ENCODE measurements around the gene GREB1. TPM values are rescaled to one million over a fixed set of nuclear protein-coding genes. Genes with fewer than 3 reads are reported as not detected.

GREB1 gene
- total and polyA plus RNA-seq, 2 of the 13 experiments (the other 11 are each of a cell fraction or from before 2014, with no cell fraction given): 31.3 to 61.2 TPM

GRCh38 chr2:11533278-11534070 lies at the start of gene GREB1 (continued):
- peak; percentile 54; the same call in 1 of the 2 replicates for TF ChIP-seq HNF4G (IDR thresholded peaks at IDR 0.05; ENCODE audit: borderline replicate concordance, low read depth, low read length)
- TF ChIP-seq HNF4G (CRISPR knock-in tag; IDR thresholded peaks at IDR 0.05; ENCODE audit: borderline replicate concordance, low read depth): peak; percentile 79; the same call in 1 of the 2 replicates
- TF ChIP-seq NFRKB (IDR thresholded peaks at IDR 0.05): no peak
- no peak for TF ChIP-seq POLR2A (IDR thresholded peaks at IDR 0.05; ENCODE audit: insufficient read depth in 1 of 2, low read depth in 2 of 2, low read length in 2 of 2)
- peak; percentile 66 for TF ChIP-seq MED13 (CRISPR knock-in tag; IDR thresholded peaks at IDR 0.05)
- no peak for TF ChIP-seq REL (CRISPR knock-in tag; conservative IDR thresholded peaks at IDR 0.05)
- TF ChIP-seq ZNF687 (CRISPR knock-in tag; IDR thresholded peaks at IDR 0.05): peak; percentile 78
- no peak for TF ChIP-seq NFKB2 (CRISPR knock-in tag; IDR thresholded peaks at IDR 0.05; ENCODE audit: borderline replicate concordance)
- TF ChIP-seq, protein P1, sequence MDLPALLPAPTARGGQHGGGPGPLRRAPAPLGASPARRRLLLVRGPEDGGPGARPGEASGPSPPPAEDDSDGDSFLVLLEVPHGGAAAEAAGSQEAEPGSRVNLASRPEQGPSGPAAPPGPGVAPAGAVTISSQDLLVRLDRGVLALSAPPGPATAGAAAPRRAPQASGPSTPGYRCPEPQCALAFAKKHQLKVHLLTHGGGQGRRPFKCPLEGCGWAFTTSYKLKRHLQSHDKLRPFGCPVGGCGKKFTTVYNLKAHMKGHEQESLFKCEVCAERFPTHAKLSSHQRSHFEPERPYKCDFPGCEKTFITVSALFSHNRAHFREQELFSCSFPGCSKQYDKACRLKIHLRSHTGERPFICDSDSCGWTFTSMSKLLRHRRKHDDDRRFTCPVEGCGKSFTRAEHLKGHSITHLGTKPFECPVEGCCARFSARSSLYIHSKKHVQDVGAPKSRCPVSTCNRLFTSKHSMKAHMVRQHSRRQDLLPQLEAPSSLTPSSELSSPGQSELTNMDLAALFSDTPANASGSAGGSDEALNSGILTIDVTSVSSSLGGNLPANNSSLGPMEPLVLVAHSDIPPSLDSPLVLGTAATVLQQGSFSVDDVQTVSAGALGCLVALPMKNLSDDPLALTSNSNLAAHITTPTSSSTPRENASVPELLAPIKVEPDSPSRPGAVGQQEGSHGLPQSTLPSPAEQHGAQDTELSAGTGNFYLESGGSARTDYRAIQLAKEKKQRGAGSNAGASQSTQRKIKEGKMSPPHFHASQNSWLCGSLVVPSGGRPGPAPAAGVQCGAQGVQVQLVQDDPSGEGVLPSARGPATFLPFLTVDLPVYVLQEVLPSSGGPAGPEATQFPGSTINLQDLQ (CRISPR knock-in tag; IDR thresholded peaks at IDR 0.05): no peak
- TF ChIP-seq, protein P2, sequence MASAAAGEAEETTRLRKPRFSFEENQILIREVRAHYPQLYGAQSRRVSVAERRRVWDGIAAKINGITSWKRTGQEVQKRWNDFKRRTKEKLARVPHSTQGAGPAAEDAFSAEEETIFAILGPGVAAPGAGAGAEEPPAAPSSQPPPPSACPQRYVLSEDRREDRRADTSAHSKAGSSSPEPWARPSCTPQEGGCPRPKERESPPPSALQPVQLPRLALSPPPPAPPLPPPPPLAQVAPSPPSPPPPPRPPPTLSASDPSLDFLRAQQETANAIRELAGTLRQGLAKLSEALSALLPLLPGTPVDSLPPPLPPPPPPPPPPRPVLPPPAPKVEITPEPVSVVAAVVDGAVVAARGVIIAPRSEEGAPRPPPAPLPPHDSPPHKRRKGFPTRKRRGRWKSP (CRISPR knock-in tag; IDR thresholded peaks at IDR 0.05): no peak
- TF ChIP-seq TBL1XR1 (IDR thresholded peaks at IDR 0.05; ENCODE audit: borderline replicate concordance, low read length, partially characterized antibody): no peak
- TF ChIP-seq PRDM10 (CRISPR knock-in tag; IDR thresholded peaks at IDR 0.05; ENCODE audit: low read depth): no peak
- TF ChIP-seq, protein P3, sequence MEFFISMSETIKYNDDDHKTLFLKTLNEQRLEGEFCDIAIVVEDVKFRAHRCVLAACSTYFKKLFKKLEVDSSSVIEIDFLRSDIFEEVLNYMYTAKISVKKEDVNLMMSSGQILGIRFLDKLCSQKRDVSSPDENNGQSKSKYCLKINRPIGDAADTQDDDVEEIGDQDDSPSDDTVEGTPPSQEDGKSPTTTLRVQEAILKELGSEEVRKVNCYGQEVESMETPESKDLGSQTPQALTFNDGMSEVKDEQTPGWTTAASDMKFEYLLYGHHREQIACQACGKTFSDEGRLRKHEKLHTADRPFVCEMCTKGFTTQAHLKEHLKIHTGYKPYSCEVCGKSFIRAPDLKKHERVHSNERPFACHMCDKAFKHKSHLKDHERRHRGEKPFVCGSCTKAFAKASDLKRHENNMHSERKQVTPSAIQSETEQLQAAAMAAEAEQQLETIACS (CRISPR knock-in tag; IDR thresholded peaks at IDR 0.05): no peak
- TF ChIP-seq ZNF713 (CRISPR knock-in tag; IDR thresholded peaks at IDR 0.05): no peak
- TF ChIP-seq ZNF292 (CRISPR knock-in tag; IDR thresholded peaks at IDR 0.05; ENCODE audit: borderline replicate concordance, low read depth): 0 out of 2 replicates have a peak, but pooled peaks have one; percentile 54
- no peak for TF ChIP-seq IKZF1 (IDR thresholded peaks at IDR 0.05)

All from HepG2 (cell line).